Right ventricle myocardium superior (tissue), 1 donor: ENCODE results near the gene PTMA. TPM values are rescaled to one million over a fixed set of nuclear protein-coding genes. Genes with fewer than 3 reads are reported as not detected.
A peak's percentile ranks its signal among the peaks of the same experiment; 100 is the strongest.
"Not testable (repeated sequence)": the region's sequence is repeated elsewhere in the genome, so short reads cannot be mapped to it uniquely, and the experiment has no call there.

ENCODE experiments used
- ATAC-seq: fragments of 200-7000 bp; cut with Tn5 transposase; one replicate; pipeline ENCODE4 v1.9.1; 2020; ENCODE audit warnings: mild to moderate bottlenecking; ENCODE audit not compliant: poor library complexity
- DNase-seq: peaks from one replicate; pipeline ENCODE4 v3.0.0-alpha.2; 2020
- intact Hi-C: fragments of 100-400 bp; cut with DNase I; formaldehyde crosslinking; loops from one replicate; pipeline ENCODE4 v1.11.2; 2022
- total RNA-seq: library from RNA; stranded (reverse); fragmentation: NEBNext Ultra II Directional; extraction: Animal tissue kit (Norgen Biotek cat#: 25700); gene quantifications from one replicate; pipeline ENCODE4 v1.2.1, GENCODE V29; 2021
- donor health status: DM: no; HTN: yes; CAD: no; lungs with severe emphysema.

The PTMA gene
- total RNA-seq, 1 donor from 2014 or later, result 195 TPM

- DNase-seq (no peak), ATAC-seq (no peak)
- intact Hi-C loops, result no loop called here
These were observed 17.2 kb downstream of the PTMA start for GRCh38 chr2:231725476-231725875.

- no peak for DNase-seq
- ATAC-seq, result peak; percentile 16
- intact Hi-C loops, result no loop called here
These were observed 18.0 kb downstream of the PTMA start for GRCh38 chr2:231726276-231726675.

GRCh38 chr2:231727621-231728020 lies 19.3 kb downstream of the PTMA start:
- intact Hi-C loops, result no loop called here
- DNase-seq (no peak), ATAC-seq (no peak)

GRCh38 chr2:231732604-231733003 lies 24.3 kb downstream of the PTMA start:
- intact Hi-C loops, result no loop called here
- DNase-seq (no peak), ATAC-seq (no peak)

GRCh38 chr2:231737761-231738160 lies 29.4 kb downstream of the PTMA start:
- intact Hi-C loops, result no loop called here
- no peak for DNase-seq
- no peak for ATAC-seq

GRCh38 chr2:231743376-231744116 lies 35.2 kb downstream of the PTMA start:
- no peak for ATAC-seq
- DNase-seq, result no peak
- intact Hi-C loops, result no loop called here

GRCh38 chr2:231745303-231746038 lies 37.1 kb downstream of the PTMA start:
- ATAC-seq, result no peak
- DNase-seq, result no peak
- intact Hi-C loops, result no loop called here

- intact Hi-C loops, DNase-seq, ATAC-seq: not testable (repeated sequence)
These were observed 40.0 kb downstream of the PTMA start for GRCh38 chr2:231748153-231748896.

- intact Hi-C loops, DNase-seq, ATAC-seq: not testable (repeated sequence)
These were observed 40.7 kb downstream of the PTMA start for GRCh38 chr2:231749016-231749415.

GRCh38 chr2:231751042-231751815 lies 42.9 kb downstream of the PTMA start:
- DNase-seq (no peak), ATAC-seq (no peak)
- intact Hi-C loops, result no loop called here

GRCh38 chr2:231752061-231752460 lies 43.7 kb downstream of the PTMA start:
- ATAC-seq (no peak), DNase-seq (no peak)
- intact Hi-C loops, result no loop called here

- ATAC-seq, result no peak
- intact Hi-C loops, result no loop called here
- DNase-seq, result no peak
These were observed 53.4 kb downstream of the PTMA start for GRCh38 chr2:231761735-231762134.

Other genes starting within 250 kb of the PTMA start
- gene NCL, start 244.0 kb upstream of the PTMA start, total RNA-seq, result 190 TPM
- 0.22 TPM for gene NMUR1, start 178.1 kb upstream of the PTMA start, total RNA-seq
- not detected for gene TEX44, start 115.7 kb upstream of the PTMA start, total RNA-seq
- gene PDE6D, start 72.8 kb downstream of the PTMA start, total RNA-seq, result 14.7 TPM
- 20.0 TPM for gene COPS7B, start 77.9 kb downstream of the PTMA start, total RNA-seq
- gene NPPC, start 217.9 kb downstream of the PTMA start, total RNA-seq, result 7.7 TPM